HG03460 (cell line): ENCODE data around the gene LIMS2.

Source experiments
- ATAC-seq: cut with Tn5 transposase; IDR thresholded peaks from one replicate; pipeline ENCODE4 v1.9.1; 2021; ENCODE audit not compliant: unreplicated experiment

Gene LIMS2

DNA sequence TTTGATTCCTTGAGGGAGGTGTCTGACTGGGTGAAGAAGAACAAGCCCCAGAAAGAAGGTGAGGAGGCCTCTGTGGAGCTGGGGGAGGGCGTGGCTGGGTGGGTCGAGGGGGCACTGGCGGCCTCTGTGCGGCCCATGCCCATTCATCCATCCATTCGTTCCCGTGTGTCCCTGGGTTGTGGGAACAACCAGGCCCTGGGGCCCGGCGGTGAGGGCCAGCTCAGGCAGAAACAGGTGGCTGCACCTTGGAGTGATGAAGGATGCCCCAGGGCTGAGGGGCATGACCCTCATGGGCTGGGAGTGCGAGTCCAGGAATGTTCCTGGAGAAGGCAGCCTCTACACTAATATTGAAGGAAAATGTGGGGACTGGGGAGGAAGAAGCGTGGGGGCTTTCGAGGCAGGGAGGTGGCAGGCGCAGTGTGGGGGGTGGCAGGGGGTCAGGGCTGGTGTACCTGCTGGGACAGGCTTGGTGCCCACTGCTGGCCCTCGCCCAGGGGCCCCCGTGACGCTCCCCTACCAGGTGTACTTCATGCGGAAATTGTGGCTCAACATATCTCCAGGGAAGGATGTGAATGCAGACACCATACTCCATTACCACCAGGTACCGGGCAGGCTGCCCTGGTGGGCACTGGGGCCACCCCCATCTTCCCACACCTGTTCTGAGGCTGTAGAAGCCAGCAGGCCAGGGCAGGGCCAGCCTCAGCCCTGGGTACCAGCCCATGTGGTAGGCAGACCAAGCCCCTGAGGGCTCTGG is 40.5 kb downstream of the LIMS2 start:
- no peak for ATAC-seq

DNA sequence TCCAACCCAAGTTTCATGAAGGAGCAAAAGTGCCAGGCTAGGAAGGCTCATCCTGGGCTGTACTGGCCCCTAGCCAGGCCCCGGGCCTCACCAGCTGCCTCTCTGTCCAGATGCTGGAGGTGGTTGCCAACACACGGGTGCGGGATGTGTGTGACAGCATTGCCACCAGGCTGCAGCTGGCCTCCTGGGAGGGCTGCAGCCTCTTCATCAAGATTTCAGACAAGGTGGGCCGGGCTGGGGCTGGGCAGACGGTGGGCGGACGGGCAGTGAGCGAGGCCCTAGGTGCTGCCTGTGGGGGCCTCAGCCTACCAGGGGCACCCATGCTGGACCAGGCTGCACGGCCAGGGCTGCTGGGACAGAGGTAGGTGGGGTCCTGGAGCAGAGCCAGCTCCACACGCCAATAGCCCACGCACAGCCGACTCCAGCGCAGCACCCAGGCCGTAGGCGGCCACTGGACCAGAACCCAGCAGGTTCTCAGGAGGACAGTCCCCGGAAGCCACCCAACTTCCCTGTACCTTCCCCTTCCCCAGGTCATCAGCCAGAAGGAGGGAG is 41.2 kb downstream of the LIMS2 start:
- ATAC-seq, result no peak

DNA sequence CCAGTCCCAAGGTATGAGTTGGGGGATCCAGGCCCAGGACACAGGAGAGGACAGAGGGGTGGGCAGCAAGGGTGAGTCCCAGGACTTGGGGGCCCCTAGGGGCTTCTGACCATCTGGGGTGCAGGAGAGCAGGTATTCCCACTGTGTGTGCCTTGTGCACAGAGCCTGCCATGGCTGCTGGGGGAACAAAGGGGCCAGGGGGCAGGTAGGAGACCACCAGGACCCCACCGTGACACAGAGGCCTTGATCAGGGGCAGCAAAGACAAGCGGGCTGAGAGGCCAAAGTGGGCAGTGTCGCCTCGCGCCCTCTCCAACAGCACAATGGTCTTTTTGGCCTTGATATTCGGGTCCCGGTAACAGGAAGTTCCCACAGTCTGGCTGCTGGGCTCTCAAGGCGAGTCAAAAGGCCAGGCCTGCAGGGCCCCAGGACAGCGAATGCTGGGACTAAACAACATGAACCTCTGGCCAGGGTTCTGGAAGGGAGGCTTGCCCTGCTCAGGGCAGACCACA is 41.7 kb downstream of the LIMS2 start:
- no peak for ATAC-seq

DNA sequence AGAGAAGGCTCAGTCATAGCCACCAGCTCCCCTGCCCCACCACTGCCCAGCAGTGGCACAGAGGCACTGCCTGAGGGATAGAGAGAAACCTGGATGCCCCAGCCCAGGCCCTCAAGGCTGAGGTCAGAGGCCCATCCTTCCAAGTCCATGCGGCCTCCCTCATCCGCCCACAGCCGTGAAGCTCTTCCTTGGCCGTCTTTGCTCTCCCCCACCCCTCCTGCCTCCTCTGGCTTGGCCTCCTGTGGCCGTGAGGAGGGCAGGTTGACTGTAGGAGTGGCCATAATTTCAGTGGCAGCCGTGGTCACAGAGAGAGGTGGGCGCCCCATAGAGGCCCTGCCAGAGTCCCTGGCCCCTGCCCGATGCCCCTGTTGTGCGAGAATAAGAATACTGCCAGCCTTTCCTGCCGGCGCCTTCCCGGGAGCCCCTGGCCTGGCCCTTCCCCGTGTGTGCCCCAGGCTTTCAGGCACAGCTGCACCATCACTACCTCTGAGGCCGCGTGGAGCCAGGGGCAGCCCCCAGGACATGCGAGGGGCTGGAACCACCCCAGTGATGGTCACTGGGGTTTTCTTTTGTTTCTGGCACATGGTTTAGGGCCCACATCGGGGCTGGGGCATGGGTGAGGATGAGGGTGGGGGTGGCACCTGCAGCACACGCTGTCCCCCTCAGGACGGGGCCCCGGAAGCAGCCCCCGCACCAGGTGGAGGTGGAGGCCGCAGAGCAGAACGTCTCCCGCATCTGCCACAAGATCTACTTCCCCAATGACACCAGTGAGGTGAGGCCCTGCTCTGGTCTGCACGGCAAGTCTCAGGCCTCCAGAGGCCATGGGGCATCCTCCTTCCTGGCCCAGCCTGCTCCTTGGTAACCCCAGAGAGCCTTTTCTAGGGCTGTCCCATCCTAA is 42.5 kb downstream of the LIMS2 start:
- no peak for ATAC-seq

DNA sequence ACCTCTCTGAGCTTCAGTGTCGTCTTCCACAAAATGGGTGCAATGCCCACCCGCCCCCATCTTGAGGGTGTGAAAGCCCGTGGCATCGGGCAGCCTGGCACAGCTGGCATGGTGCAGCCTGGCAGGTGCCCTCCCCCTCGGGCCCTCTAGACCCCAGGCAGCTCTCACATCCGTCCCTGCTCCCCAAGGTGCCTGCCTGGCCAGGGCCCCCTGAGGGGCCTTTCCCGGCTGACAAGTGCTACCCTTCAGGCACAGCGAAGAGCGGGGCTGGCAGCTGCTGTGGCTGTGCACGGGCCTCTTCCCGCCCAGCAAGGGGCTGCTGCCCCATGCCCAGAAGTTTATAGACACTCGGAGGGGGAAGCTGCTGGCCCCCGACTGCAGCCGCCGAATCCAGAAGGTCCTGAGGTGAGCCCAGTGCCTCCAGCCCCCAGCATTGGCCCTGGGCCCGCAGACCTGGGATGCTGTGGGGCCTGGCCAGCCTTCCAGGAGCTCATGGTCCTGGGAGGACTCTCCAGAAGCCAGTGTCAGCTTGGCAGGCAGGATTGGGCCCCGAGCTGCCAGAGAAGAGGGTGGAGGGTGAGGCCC is 43.2 kb downstream of the LIMS2 start:
- no peak for ATAC-seq

DNA sequence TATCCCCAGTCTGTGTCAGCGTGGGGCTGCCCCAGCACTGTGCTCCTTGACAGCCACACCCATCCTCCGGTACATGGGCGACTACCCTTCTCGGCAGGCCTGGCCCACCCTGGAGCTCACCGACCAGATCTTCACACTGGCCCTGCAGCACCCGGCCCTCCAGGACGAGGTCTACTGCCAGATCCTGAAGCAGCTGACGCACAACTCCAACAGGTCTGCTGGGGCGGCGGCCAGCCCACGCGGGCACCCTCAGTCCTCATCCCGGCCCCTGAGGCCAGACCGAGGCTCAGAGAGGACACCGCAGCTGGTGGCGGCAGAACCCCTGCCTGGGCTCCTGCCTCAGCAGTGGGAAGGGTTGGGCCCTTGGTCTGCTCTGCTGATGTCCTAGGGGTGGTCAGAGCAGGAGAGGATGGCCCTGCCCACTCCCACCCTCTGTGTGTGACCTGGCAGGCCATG is 43.8 kb downstream of the LIMS2 start:
- ATAC-seq, result no peak

DNA sequence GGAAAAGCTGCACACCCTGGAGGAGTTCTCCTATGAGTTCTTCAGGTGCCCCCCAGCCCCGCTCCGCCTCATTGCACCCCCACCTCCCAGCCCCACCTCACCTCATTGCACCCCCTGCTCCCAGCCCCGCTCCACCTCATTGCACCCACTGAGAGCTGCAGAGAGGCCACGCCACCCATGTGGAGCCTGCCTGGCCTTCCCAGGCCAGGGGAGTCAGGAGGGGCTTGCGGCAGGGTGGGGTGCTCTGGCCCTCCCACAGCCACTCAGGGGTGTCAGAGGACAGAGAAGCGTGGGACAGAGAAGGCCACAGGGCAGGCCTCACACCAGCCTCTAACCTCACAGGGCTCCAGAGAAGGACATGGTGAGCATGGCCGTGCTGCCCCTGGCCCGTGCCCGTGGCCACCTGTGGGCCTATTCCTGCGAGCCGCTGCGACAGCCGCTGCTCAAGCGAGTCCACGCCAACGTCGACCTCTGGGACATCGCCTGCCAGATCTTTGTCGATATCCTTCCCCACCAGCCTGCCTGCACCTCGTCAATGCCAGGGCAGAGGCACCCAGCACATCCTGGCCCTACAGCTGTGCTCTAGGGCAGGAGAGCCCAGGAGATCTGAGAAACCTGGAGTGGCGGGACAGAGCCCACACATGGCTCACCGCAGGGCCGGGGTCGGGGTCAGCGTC is 44.3 kb downstream of the LIMS2 start:
- ATAC-seq, result no peak

DNA sequence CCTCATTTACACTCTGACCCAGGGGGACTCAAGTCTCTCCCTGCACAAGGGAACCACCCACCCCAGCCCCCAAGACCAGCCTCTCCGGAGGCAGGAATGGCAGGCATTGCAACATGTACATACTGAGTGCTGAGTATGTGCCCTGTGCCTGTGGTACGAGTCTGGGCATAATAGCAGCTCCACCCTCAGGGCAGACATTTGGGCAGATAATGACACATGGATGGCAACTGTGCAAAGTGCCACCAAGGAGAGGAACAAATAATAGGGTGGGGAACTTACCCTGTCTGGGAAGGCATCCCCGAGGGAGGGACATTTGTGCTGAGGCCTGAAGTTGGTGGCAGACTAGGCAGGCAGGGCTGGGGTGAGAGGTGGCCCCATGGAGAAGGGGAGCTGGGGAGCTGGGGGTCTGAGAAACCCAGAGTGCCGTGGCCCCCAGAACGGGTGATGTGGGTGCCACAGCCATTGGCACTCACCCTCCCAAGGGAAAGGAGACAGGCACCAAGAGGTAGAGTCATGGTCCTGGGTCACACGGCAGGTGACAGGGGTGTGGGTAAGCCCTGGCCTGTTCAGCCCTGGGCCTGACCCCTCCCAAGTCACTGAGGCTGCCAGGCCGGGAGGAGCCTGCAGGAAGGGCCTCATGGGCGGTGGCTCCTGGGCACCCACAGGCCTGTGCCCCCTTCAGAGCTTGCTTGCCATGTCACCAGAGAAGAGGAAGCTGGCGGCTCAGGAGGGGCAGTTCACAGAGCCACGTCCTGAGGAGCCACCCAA is 45.0 kb downstream of the LIMS2 start:
- no peak for ATAC-seq

DNA sequence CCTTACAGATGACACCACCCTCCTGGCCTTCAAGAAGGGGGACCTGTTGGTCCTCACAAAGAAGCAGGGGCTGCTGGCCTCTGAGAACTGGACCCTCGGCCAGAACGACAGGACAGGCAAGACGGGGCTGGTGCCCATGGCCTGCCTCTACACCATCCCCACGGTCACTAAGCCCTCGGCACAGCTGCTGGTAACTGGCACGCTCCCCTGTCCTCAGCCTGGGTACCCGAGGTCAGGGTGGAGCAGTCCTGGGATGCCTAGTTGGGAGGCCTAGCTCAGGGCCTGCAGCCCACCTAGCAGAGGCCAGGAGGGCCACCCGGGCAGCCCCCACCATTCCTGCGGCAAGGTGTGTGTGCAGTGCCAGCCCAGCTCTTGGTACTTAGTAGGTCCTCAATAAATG is 45.7 kb downstream of the LIMS2 start:
- no peak for ATAC-seq

DNA sequence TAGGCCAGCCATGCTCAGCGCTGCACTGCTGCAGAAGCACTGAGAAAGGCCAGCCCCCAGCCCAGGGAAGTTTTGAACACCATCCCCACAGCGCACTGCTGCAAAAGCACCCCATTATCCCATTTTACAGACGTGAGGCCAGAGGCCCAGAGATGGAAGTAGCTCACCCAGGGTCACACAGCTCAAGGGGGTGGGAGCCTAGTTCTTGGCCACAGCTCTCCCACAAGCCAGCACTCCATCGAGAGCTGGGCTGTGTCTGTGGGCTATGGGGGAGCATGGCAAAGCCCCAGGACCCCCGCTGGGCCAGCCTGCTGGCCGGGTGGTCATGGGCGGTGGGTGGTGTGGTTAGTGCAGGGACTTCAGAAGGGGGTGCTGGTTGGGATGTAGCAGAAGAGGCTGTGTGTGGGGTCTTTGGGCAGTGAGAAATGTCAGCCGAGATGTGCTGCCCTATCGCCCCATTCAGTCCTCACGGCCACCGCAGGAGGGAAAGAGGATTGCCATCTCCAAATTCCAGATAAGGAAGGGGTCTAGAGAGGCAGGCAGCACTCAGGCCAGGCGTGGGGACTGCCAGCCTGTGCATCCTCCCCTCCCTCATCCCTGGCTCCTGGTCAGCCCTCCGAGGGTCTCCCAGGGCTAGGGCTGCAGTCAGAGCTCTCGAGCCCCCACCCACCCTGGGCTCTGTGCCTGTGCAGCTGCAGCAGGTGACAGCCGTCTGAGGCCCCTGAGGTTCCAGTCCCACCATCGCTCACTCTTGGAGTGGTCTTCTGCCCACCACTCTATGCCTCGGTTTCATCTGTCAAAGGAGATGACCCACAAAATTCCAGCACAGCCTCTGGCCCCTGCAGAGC is 46.3 kb downstream of the LIMS2 start:
- ATAC-seq, result no peak

DNA sequence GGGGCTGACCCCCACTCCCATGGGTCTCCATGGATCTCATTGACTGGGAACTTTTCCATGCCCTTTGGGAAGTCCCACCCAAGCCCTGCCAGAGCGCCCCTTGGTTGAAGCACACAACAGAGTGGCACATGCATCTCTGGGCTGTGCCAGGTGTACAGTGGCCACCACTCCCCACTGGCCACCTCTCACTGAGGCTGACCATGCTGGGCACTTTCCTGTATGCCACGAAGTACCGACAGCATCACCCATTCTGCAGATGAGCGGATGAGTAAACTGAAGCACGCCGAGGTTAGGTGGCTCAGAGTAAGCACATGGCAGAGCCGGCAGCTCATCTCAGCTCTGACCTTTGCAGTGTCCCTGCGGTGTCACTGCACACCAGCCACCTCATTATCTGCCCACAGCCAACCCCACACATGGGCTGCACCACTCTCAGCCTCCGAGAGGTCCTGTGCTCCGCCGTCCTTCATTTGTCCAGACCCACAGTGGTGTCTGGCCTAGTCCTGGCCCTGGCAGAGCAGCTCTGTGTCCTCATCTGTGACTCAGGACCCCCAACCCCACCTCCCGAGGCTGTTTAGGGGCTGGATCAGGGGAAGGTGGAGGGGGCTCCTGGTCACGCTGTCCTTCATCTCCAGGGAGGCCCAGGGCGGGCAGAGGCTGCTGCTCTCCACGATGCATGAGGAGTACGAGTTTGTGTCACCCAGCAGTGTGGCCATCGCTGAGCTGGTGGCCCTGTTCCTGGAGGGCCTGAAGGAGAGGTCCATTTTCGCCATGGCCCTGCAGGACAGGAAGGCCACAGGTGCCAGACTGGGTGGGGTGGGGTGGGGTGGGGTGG is 47.4 kb downstream of the LIMS2 start:
- no peak for ATAC-seq

DNA sequence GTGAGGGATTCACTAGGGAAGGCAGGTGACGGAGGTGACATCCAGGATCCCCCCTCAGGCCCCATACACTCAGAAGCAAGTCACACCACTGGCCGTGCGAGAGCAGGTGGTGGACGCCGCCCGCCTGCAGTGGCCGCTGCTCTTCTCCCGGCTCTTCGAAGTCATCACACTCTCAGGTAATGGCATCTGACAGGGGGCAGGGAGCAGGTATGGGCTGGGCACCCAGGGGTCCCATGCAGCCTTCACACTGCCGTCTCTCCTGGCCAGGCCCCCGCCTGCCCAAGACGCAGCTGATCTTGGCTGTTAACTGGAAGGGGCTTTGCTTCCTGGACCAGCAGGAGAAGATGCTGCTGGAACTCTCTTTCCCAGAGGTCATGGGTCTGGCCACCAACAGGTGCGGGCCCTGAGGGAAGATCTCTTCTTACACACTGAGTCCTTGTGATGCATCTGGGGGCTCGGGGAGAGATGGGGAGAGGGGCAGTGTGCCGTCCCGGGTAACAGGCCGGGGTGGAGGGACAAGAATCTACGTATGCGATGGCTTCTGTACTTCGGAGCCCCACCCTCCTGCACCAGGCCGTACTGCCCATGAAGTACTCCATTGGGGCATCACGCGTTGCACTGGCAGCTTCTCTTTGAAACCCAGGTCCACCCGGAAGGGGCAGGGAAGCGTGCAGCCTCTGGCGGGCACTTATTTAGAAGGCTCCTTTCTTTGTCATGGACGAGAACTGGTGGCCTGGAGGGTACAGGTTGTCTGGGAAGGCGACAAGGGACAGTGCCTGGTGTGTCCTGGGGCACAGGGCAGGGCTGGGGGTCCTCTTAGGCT is 48.2 kb downstream of the LIMS2 start:
- ATAC-seq, result no peak

DNA sequence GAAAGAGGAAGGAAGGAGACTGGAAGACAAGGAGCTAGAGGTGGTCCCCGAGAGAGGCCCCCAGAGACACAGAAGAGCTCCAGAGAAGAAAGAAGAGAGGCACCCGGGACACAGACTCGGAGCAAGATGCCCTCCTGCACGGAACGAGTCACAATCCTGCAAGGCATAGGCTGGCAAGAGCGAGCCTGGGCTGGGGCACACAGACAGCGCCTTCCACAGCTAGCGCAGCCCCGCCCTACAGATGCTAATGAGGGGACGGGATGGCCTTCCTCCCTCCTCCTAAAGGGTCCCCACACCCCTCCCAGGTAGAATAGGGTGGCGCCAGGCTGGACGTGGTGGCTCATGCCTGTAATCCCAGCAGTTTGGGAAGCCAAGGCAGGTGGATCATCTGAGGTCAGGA is 49.2 kb downstream of the LIMS2 start:
- no peak for ATAC-seq

DNA sequence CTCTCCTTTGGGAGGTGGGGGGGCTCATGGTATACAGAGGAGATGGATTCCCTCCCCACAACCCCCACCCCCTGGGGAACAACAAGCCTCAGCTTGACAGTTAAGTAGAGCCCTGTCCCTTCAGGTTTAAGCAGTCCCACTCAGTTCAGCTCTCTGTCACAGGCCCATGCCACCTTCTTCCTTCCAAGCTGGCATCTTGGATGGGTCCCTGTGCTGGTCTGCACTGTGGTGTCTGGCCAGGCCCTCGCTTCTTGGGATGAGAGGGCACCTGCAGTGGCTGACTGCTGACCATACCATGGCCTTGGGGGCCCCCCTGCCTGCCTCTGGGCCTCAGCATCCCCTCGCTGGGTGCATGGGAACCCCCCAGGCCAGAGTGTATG is 49.8 kb downstream of the LIMS2 start:
- no peak for ATAC-seq

DNA sequence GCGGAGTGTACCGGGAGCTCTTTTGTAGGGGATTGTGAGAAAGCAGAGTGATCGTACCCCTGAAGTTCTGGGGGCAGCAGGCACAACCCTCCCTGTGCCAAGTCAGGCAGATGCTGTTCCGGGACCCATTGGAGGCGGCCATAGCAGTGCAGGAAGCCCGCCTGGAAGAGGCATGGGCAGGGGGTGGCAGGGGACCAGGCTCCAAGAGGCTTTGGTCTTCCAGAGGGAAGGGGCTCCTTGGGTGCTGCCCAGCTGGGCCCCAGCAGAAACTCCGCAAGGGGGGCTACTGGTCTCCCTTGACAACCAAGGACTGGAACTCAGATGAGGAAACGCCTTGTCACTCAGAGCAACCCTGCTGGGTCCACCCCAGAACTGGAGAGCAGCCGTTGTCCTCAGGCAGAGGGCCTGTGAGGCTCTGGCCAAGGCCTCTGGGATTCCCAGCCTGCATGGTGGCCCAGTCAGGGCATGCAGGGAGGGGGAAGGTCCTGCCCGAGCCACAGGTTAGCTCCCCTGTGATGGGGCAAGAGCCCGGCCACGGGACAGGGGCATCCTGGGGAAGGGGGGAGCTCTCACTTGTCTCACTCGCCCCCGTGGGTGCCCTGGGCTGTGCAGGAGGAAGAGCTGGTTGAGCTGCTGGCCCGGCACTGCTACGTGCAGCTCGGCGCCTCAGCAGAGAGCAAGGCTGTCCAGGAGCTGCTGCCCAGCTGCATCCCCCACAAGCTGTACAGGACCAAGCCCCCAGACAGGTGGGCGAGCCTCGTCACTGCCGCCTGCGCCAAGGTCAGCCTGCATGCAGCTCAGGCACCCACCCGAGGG is 50.4 kb downstream of the LIMS2 start:
- ATAC-seq, result no peak

DNA sequence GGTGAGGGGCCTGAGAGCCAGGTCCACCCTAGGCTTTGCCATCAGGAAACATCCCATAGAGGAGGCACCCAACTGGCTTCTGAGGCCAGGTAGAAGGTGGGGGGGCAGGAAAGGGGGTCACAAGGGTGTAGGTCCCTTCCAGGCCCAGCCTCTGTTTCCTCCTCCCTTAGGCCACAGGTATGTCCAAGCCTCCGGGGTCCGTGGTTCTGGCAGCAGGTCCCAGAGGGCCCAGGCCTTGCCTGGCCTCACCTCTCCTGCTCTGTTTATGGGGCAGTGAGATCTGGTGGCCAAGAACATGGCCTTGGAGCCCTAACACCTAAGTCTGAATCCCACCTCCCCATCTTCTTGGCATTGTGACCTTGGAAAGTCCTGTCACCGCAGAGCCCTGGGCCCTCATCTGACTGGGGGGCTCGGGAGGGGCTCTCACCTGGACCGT is 51.0 kb downstream of the LIMS2 start:
- no peak for ATAC-seq
